Measurements from ENCODE around the gene TMED10. TPM values are rescaled to one million over a fixed set of nuclear protein-coding genes. Genes with fewer than 3 reads are reported as not detected.

The TMED10 gene
- total and polyA plus RNA-seq, 2 donors (not counting 3 experiments of a cell fraction or from before 2014, with no cell fraction given) = 338 to 342 TPM

DNA sequence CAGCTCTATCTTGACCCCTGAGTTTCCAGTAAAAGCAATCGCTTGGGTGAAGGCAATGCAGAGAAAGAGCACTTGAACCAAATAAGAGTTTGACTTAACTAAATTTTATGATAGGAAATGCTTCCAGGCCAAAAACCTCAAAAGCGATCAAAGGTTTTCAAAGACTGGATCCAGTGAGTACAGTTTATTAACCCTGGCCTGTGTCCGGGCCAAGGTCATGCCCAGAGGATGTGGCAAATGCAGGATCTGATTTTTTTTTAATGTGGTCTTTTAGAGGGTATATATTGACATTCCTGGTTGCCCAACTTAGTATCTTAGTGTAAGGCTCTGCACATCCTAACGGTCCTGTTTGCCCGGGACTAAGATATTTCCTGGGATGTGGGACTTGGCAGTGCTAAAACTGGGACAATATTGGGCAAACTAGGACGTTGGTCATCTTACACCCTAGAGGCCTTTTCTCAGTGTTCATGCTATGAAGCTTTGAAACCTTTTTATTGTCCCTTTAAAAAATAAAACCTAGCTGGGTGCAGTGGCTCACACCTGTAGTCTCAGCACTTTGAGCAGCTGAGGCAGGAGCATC lies 40.1 kb upstream of the TMED10 start:
- H3K79me2 ChIP-seq (ENCODE audit: control insufficient read depth, insufficient read depth, low read length) = no peaks in the 10 kb centered on the region
- no peak overlapping the region for H3K27ac ChIP-seq (ENCODE audit: insufficient read depth, low read depth, low read length)
- no TSS peak for BruUV-seq (replicated peaks)
- H4K20me1 ChIP-seq (replicated peaks; ENCODE audit: control insufficient read depth, extremely low read depth, insufficient read depth, low read length) = no peaks in the 10 kb centered on the region
- POLR2A ChIA-PET = no interaction called here
- H3K4me1 ChIP-seq (ENCODE audit: control insufficient read depth, extremely low read depth, insufficient read depth, low read length) = peaks cover 2% of the 10 kb centered on the region
- intact Hi-C loops (cut with micrococcal nuclease) (no loop called here), dilution Hi-C loops (cut with MboI; ENCODE audit: extremely low pct_ligation_motif_present, low sequenced_read_pairs) (no loop called here)
- H3K4me3 ChIP-seq (replicated peaks in 1 of 3; ENCODE audit: insufficient read depth in 1 of 3, low read depth in 1 of 3, low read length in 3 of 3) = no peak overlapping the region
- H3K9me3 ChIP-seq (replicated peaks; ENCODE audit: control insufficient read depth, insufficient read depth, low read length) = no peaks in the 10 kb centered on the region
- H3K9ac ChIP-seq (replicated peaks; ENCODE audit: extremely low read depth, insufficient read depth, low read length) = no peak overlapping the region
- no peak overlapping the region for H3K4me2 ChIP-seq (ENCODE audit: insufficient read depth, low read length)
- peak overlapping the region; percentile 51 for H2AFZ ChIP-seq (ENCODE audit: low read depth, low read length)
- H3K27me3 ChIP-seq (ENCODE audit: control insufficient read depth in 2 of 2, insufficient read depth in 2 of 2, low read length in 2 of 2) = no peaks in the 10 kb centered on the region
- no peaks in the 10 kb centered on the region for H3K36me3 ChIP-seq (ENCODE audit: control insufficient read depth in 2 of 2, extremely low read depth in 1 of 2, insufficient read depth in 2 of 2, low read length in 2 of 2)
- FAIRE-seq (no peak), DNase-seq (ENCODE audit: low read depth, low spot score) (no peak)
- TF ChIP-seq GATA2 (IDR thresholded peaks at IDR 0.05; ENCODE audit: insufficient read depth, insufficient read length, low read depth, low read length) = no peak
- CTCF ChIA-PET = interaction anchor here (1.4 kb wide), 1 partner anchor 42 kb away, joined by 3 read pairs; no protein-coding TSS in a partner anchor
- no peaks in the 10 kb centered on the region for H3K9me1 ChIP-seq (replicated peaks; ENCODE audit: control insufficient read depth, extremely low read depth, insufficient read depth, low read length)

DNA sequence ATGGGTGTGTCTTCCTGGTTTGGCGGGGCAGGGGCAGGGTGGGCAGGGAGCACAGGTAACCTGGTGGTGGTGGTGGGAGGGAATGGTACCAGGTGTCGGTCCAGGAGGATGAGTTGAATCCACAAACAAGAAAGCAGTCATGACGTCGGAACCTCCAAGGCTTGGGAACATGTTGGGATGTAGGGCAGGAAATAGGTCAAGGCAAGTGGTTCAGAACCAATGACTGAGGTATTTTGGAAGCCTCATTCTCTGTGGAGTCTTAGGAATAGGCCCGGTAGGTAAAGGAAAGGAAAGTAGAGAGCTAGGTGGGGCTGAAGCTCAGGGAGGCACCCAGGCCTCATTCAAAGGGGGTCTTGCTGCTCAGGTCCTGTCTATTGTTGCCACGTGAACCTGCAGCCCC lies 39.1 kb upstream of the TMED10 start:
- no peak overlapping the region for H3K4me2 ChIP-seq (ENCODE audit: insufficient read depth, low read length)
- H3K9ac ChIP-seq (replicated peaks; ENCODE audit: extremely low read depth, insufficient read depth, low read length) = no peak overlapping the region
- no peak for FAIRE-seq
- no peaks in the 10 kb centered on the region for H3K4me1 ChIP-seq (ENCODE audit: control insufficient read depth, extremely low read depth, insufficient read depth, low read length)
- H3K27me3 ChIP-seq (ENCODE audit: control insufficient read depth in 2 of 2, insufficient read depth in 2 of 2, low read length in 2 of 2) = no peaks in the 10 kb centered on the region
- BruUV-seq (replicated peaks) = no TSS peak
- TF ChIP-seq FOS (IDR thresholded peaks at IDR 0.05; ENCODE audit: borderline replicate concordance, insufficient read depth, low read length) (no peak), JUN (IDR thresholded peaks at IDR 0.05; ENCODE audit: borderline replicate concordance, insufficient read depth, insufficient read length, low read depth) (no peak), POLR2A (IDR thresholded peaks at IDR 0.05; ENCODE audit: low read depth, low read length) (no peak), EZH2 (IDR thresholded peaks at IDR 0.05; ENCODE audit: borderline replicate concordance, low read depth, low read length, severe bottlenecking) (no peak), GATA2 (IDR thresholded peaks at IDR 0.05; ENCODE audit: insufficient read depth, insufficient read length, low read depth, low read length) (no peak), POLR2AphosphoS5 (IDR thresholded peaks at IDR 0.05; ENCODE audit: insufficient read depth, low read depth, low read length) (no peak), MYC (IDR thresholded peaks at IDR 0.05; ENCODE audit: low read depth, low read length) (no peak)
- TF ChIP-seq, protein P1, sequence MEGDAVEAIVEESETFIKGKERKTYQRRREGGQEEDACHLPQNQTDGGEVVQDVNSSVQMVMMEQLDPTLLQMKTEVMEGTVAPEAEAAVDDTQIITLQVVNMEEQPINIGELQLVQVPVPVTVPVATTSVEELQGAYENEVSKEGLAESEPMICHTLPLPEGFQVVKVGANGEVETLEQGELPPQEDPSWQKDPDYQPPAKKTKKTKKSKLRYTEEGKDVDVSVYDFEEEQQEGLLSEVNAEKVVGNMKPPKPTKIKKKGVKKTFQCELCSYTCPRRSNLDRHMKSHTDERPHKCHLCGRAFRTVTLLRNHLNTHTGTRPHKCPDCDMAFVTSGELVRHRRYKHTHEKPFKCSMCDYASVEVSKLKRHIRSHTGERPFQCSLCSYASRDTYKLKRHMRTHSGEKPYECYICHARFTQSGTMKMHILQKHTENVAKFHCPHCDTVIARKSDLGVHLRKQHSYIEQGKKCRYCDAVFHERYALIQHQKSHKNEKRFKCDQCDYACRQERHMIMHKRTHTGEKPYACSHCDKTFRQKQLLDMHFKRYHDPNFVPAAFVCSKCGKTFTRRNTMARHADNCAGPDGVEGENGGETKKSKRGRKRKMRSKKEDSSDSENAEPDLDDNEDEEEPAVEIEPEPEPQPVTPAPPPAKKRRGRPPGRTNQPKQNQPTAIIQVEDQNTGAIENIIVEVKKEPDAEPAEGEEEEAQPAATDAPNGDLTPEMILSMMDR (IDR thresholded peaks at IDR 0.05; ENCODE audit: extremely low read depth in 1 of 2, insufficient read depth in 1 of 2, low read depth in 1 of 2, low read length in 2 of 2) = no peak
- TF ChIP-seq, protein P2, sequence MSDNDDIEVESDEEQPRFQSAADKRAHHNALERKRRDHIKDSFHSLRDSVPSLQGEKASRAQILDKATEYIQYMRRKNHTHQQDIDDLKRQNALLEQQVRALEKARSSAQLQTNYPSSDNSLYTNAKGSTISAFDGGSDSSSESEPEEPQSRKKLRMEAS (IDR thresholded peaks at IDR 0.05; ENCODE audit: insufficient read depth, insufficient read length) = no peak
- dilution Hi-C loops (cut with MboI; ENCODE audit: extremely low pct_ligation_motif_present, low sequenced_read_pairs) (no loop called here), intact Hi-C loops (cut with micrococcal nuclease) (no loop called here)
- no peaks in the 10 kb centered on the region for H3K9me3 ChIP-seq (replicated peaks; ENCODE audit: control insufficient read depth, insufficient read depth, low read length)
- no peak overlapping the region for H3K4me3 ChIP-seq (replicated peaks in 1 of 3; ENCODE audit: insufficient read depth in 1 of 3, low read depth in 1 of 3, low read length in 3 of 3)
- no peaks in the 10 kb centered on the region for H4K20me1 ChIP-seq (replicated peaks; ENCODE audit: control insufficient read depth, extremely low read depth, insufficient read depth, low read length)
- H3K9me1 ChIP-seq (replicated peaks; ENCODE audit: control insufficient read depth, extremely low read depth, insufficient read depth, low read length) = no peaks in the 10 kb centered on the region
- H3K79me2 ChIP-seq (ENCODE audit: control insufficient read depth, insufficient read depth, low read length) = no peaks in the 10 kb centered on the region
- no peak overlapping the region for H2AFZ ChIP-seq (ENCODE audit: low read depth, low read length)
- CTCF ChIA-PET = interaction anchor here (1.4 kb wide), 1 partner anchor 15 kb away, joined by 3 read pairs; no protein-coding TSS in a partner anchor
- DNase-seq (ENCODE audit: low read depth, low spot score) = no peak
- no peak overlapping the region for H3K27ac ChIP-seq (ENCODE audit: insufficient read depth, low read depth, low read length)
- H3K36me3 ChIP-seq (ENCODE audit: control insufficient read depth in 2 of 2, extremely low read depth in 1 of 2, insufficient read depth in 2 of 2, low read length in 2 of 2) = no peaks in the 10 kb centered on the region
- POLR2A ChIA-PET = no interaction called here
